ENCODE results near the gene CC2D2A.
"Not testable (repeated sequence)": the region's sequence is repeated elsewhere in the genome, so short reads cannot be mapped to it uniquely, and the experiment has no call there.

The CC2D2A gene

DNA sequence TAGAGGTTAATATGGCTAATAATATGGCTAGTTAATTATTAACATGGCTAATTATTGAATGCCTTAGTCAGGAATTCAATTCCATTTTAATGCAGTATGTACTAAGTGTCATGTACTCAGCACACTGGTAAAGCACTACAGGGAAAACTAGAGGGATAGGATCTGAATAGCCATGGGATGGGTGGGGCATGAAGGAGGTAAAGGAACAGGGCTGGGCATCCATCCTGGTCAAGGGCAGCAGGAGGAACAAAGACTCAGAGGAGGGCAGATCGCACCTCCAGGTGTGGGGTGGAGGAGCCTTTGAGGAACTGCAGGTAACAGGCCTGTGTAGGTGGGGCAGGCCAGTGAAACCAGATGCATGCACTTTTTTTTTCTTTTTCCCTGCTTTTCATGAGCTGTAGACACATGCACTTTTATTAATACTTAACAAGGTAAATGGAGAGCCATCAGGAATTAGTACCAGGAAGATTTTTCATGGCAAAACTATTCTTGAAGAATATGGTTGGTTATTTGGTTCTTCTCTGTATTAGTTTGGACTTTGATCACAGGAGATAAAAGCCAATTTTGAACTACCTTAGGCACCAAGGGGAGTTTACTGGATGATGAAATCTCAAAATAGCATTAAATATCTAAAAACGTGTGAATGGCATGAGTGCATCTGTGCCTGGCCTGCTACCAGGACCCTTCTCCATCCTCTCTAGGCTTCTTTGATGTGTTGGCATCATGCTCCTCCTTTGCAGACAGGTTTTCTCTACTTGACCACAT, 88.3 kb downstream of the CC2D2A start:
- no peak for DNase-seq (ENCODE audit: low read depth)

DNA sequence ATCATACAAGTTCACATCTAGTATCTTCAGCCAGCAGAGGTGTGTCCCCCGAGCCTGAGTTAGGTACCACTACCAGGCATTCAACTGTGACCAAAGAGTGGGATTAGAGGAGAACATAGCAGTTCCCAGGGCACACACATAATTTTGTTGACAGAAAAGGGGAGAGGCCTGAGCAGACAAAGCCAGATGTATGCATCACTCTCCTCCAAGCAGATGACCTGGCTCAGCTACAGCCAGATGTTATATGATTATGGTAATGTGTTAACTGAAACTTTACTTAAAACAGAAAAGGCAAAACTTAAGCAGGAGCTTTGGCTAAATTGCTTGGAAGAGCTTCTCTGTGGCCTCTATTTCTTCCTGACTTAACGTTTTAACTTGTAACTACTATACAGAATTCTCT, 88.9 kb downstream of the CC2D2A start:
- no peak for DNase-seq (ENCODE audit: low read depth)

DNA sequence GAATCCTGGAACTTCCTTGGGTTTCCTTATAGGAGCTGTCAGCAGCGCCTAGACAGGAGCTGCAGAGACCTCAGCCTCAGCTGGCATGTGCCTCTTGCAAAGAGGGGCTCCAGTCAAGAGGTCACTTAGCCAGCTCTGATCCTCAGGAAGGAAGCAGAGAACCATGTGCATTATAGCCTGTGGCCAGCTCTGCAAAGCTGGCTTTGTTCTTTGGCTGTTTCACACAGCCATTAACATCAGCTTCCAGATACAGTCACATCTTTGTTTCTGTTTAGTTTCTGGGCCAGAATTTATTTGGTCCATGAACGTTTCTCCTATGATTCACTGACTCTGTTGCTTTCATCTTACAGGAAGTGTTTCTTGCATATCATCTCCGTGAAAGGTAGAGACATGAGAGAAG, 92.4 kb downstream of the CC2D2A start:
- no peak for DNase-seq (ENCODE audit: low read depth)

DNA sequence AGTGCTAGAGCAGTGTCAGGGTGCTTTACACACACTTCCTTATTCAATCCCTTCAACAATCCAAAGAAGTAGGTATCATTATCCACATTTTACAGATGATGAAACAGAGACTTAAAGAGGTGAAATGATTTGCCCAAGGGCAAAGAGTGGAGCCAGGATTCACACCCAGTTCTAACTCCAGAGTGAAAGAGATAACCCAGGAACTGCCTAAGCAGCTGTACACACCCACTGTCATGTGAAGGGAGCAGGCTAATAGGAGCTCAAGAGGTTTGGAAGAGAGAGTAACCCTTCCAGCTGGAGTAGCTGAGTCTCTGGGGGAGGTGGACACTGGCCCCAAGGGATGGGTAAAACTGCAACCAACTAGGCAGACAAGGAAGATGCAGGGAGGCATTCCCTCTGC, 92.9 kb downstream of the CC2D2A start:
- no peak for DNase-seq (ENCODE audit: low read depth)

DNA sequence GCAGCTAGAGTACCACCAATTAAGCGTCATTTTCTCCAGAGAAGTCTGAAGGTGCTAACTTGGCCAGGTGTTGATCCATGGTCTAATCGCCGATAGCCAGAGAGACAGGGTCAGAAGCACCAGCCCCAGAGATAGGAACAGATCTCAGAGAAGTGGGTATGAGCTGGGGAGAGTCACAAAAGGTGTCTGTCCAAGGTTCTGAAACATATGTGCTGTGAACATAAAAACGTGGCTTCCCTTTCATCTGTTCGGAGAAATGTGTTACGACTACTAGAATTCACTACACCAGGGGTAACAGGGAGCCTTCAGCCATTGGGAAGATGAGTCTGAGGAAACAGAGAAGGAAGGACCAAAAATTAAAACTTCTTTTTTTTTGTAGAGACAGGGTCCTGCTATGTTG, 94.2 kb downstream of the CC2D2A start:
- DNase-seq (ENCODE audit: low read depth), result no peak

DNA sequence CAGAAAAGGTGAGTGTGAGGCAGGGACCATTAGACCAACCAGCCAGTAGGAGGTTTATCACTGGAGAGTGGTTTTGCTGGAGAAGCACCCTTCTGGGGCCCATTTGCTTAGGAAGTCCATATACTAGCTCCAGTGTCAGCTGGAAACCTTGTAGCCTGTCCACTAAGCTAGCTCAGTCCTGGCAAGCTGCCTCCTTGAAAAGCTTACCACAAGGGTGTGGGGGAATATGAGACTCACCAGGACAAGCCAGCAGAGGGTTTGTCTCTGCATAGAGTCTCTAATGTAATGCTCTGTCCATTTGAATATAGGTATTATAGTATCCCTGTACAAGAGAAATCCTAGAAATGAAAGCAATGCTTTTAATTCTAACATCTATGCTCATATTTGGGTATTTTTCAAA, 99.1 kb downstream of the CC2D2A start:
- no peak for DNase-seq (ENCODE audit: low read depth)

DNA sequence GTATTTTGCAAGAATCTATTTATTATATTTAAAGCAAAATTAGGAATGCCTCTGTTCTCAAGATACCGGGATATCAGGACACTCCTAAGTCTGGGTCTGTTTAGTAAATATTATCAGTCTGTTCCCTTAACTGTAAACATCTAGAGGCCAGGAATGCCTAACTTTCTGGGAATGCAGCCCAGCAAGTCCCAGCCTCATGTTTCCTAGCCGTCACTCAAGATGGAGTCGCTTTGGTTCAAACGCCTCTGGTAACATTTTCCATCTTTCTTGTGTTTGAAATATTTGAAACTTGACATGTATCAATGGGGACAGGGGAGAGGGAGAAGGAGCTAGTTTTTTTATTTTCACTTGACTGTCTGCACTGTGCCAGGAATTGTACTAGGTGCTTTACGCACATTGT, 100.1 kb downstream of the CC2D2A start:
- DNase-seq (ENCODE audit: low read depth), result no peak

DNA sequence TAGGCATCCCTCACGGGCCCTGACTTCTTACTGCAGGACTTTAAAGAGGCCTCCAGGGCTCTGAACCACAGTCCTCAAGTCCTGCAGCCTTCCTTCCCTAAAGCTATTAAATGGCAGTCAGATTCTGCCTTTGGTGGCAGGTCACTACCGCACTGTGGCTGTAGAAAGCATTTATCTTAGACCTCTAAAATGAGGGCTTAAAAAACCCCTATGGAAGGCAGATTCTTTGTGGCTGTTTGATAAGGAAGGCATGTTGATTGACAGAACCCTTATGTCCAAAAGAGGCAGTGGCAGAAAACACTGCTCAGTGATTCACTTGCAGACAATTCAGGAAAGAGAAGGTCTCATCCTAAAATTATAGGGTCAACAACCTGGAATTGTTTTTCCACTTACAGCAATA, 106.3 kb downstream of the CC2D2A start:
- no peak for DNase-seq (ENCODE audit: low read depth)

DNA sequence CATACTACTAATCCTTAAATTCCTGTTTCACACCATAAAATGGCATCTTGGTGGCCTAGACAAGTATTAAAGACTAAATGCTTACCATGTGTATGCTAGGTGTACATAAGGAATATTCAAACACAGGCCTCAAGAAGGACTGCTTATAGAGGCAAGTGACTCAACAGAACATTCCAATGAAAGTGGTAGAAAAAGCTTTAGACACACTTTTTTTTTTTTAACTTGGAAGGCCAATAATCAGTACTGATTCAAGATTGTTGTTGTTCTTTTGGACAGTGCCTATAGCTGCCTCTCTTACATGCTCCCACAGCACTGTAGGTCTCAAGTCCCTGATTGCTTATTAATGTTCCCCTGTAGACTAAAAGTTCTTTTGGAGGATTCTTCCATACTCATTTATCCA, 107.8 kb downstream of the CC2D2A start:
- DNase-seq (ENCODE audit: low read depth), result no peak

DNA sequence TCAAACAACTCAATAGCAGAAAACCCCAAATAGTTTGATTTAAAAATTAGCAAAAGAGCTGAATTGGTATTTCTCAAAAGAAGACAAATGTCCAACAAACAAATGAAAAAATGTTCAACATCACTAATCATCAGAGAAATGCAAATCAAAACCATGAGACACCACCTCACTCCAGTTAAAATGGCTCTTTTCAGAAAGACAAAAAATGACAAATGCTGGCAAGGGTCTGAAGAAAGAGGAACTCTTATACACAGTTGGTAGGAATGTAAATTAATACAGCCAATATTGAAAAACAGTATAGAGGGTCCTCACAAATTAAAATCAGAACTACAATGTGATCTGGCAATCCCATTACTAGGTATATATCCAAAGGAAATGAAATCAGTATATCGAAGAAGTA, 115.1 kb downstream of the CC2D2A start:
- no peak for DNase-seq (ENCODE audit: low read depth)

DNA sequence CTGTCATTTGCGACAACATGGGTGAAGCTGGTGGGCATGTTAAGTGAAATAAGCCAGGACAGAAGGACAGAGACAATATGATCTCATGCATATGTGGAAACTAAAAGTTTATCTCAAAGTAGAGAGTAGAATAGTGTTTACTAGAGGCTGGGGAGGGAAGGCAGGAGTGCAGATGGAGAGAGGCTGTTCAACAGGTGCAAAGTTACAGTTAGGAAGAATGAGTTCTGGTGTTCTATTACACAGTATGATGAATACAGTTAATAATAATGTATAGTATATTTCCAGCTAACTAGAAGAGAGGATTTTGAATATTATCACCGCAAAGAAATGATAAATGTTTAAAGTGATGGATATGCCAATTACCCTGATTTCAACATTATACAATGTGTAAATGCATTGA, 115.6 kb downstream of the CC2D2A start:
- no peak for DNase-seq (ENCODE audit: low read depth)

DNA sequence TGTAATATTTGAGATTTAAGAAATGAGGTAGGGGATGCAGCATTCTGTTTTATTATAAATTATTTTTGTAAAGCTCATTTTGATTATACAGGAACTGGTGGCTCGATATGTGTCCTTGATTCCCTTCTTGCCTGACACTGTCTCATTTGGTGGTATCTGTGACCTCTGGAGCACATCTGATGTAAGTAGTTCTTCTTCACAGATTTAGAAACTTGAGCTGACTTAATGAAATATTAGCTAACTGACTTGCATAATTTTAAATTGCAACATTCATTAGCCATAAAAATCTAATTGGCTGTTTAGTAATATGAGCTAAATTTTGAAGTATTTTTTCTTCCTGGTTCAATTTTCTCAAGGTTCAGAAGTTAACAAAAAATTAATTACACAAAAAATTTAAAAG, 116.4 kb downstream of the CC2D2A start:
- DNase-seq (ENCODE audit: low read depth), result no peak

DNA sequence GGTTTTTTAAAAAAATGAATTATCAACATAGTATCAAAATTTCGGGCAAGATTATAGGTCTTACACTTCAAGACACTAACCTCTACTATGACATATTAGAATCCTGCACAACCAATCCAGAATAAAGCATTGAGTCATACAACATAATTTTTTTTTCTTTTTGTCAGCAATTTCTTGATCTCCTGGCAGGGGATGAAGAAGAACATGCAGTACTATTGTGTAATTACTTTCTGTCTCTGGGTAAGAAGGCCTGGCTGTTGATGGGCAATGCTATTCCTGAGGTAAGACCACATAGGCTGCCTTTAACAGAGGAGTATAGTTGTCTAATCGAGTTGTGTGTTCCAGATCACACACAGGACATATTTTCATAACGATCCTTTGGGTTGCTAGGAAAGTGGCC, 118.0 kb downstream of the CC2D2A start:
- DNase-seq (ENCODE audit: low read depth), result no peak

DNA sequence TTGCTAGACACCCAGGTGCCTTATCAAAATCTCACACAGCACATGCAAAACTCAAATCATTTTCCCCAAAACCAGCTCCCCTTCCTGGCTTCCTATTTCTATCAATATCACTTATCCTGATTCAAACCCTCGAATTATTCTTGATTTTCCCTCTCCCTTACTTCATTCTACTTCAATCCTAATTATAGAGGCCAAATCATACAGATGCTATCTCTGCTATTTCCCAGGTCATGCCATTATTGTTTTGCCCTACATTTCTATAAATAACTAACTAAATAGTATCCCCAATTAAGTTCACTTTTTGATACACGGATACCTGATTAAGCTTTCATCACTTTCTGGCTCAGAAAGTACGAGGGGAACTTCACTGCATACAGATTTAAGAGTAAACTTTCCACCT, 123.1 kb downstream of the CC2D2A start:
- DNase-seq (ENCODE audit: low read depth), result no peak

DNA sequence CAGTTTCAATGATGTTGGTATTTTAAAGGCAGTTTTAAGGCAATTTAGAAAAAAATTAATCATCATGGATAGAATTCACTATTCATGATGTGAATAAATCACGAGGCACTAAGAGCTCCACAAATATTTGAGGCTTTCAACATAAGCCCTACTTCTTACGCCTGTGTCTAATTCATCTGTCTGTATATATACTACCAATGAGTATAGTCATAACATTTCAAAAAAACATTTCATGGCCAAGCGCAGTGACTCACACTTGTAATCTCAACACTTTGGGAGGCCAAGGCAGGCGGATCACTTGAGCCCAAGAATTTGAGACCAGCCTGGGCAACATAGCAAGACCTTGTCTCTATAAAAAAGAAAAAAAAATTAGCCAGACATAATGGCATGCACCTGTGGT, 129.0 kb downstream of the CC2D2A start:
- no peak for DNase-seq (ENCODE audit: low read depth)

DNA sequence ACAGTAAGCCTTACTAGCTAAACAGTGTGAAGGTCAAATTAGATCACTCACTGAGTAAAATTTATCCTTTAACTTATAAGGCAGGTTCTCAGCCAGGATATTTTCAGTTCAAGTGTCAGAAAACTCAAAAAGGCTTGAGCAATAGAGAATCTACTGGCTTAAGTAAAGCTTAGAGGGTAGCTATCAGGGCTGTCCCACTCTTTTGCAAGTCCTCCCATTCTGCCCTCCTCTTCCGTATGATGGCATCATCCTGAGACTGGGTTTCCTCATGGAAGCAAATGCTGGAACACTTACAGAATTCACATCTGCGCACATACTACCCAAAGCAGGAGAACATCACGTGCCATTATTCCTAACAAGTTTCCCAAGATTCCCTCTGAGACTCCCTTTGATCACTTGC, 130.5 kb downstream of the CC2D2A start:
- DNase-seq (ENCODE audit: low read depth), result no peak

DNA sequence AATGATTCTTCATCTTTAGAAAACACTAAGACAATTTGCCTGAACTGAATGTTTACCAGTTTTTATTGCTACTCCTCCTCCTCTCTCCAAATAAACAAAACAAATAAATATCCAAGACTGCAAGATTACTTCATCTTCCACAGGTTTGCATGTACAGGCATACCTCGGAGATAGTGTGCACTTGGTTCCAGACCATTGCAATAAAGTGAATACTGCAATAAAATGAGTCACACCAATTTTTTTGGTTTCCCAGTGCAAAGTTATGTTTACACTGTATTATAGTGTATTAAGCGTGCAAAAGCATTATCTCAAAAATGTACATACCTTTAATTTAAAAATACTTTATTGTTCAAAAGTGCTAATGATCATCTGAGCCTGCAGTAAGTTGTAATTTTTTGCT, 132.2 kb downstream of the CC2D2A start:
- DNase-seq (ENCODE audit: low read depth), result no peak

DNA sequence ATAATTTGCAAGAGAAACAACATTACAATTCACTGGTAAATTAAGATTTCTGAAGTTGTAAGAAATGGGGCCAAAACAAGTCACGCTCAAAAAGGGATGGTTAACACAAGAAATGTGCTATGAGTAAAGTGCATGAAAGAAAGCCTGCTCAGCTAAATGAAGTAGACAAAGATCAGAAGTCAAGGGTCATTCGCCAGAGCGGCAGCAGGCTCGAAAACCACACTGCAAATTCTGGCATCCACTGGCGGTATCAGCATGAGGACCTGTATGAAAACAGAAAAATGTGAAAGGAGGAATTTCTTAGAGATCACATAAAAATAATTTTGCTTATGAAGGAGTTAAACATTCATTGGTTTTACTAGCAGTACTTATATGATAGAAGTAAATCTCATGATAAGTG, 135.9 kb downstream of the CC2D2A start:
- no peak for DNase-seq (ENCODE audit: low read depth)

DNA sequence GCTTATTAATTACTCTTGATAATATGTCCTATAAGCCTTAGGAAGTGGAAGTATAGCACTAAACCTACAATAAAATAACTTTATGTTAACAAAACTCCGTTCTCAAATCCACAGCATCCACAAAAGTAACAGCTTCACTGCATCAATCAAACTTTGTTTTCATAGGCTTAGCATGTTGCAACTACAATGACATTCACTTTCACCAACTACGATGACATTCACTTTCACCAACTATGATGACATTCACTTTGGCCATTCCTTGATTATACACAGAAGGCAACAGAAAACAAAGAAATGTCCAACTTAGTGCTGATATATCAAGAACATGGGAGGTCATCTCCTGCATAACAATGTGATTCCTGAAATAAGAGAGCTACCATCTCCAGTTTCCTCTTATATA, 141.2 kb downstream of the CC2D2A start:
- no peak for DNase-seq (ENCODE audit: low read depth)

DNA sequence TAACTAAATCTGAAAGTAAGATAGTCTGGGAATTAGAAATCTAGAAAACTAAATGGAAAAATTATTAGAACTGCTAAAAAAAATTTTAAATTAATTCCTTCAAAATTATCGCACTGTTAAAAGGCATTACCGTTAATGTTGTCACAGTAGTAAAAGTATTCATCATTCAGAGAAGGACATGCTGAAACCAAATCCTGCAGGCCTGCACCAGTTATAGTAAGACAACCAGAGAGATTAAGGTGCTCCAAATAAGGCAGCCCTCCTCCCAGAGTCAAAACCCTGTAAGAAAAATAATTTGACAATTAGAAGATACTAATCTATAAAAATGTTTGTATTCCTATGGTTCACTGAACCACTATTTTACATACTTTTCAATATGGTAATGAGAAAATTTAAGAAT, 142.5 kb downstream of the CC2D2A start:
- DNase-seq (ENCODE audit: low read depth), result no peak

DNA sequence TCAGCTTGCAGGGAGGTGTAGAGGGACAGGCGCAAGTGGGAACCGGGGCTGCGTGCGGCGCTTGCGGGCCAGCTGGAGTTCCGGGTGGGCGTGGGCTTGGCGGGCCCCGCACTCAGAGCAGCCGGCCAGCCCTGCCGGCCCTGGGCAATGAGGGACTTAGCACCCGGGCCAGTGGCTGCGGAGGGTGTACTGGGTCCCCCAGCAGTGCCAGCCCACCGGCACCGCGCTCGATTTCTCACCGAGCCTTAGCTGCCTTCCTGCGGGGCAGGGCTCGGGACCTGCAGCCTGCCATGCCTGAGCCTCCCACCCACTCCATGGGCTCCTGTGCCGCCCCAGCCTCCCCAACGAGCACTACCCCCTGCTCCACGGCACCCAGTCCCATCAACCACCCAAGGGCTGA, 145.2 kb downstream of the CC2D2A start:
- DNase-seq (ENCODE audit: low read depth), result not testable (repeated sequence)

DNA sequence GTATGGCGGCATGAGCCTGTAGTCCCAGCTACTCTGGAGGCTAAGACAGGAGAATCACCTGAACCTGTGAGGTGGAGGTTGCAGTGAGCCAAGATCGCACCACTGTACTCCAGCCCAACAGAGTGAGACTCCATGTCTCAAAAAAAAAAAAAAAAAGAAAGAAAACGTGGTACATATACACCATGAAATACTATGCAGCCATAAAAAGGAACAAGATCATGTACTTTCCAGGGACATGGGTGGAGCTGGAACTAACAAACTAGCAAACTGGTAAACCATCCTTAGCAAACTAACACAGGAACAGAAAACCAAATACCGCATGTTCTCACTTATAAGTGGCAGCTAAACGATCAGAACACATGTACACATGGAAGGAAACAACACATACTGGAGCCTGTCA, 147.7 kb downstream of the CC2D2A start:
- DNase-seq (ENCODE audit: low read depth), result not testable (repeated sequence)

DNA sequence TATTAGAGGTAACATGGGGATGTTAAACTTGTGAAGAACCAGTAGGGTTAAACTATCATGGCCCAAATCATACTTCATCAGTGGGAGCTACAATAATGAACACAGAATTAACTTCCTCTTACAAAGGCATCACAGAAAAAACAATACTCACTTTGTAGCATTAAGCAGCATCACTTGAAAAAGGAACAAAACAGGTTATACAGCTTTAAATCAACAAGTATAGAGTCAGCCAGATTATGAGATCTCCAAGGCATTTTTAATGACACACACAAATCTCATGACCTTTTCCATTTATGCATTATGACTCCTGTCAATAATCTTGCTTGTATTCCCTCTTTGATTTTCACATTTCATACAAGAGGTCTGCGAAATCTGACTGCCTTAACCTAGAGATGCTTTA, 167.1 kb downstream of the CC2D2A start:
- DNase-seq (ENCODE audit: low read depth), result no peak

DNA sequence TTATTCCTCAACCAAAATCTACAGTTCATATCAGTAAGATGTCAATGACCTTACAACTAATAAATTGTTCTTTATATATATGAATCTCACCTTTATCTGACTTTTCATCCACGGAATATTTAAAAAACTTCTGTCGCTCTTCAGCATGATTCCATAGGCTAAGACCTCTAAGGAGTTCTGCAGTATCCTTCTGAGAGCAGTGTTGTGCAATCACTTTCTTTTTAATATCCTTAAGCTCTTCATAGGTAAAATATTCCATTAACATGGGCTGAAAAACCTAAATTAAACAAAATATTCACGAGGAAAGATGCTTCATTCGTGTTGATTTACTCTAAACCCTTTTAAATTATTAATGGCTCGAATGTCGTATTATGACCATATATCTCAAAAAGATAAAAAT, 168.7 kb downstream of the CC2D2A start:
- no peak for DNase-seq (ENCODE audit: low read depth)

DNA sequence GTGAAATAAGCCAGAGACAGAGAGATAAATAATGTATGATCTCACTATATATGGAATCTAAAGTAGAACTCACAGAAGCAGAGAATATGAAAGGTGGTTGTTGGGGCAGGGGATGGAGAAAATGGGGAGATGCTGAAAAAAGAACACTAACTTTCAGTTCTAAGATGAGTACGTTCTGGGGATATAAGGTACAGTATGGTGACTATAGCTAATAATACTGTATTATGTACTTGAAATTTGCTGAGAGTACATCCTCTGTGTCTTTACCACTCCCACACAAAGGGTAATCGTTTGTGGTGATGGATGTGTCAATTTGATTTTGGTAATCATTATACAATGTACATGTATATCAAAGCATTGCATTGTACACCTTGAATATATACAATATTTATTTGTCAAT, 178.9 kb downstream of the CC2D2A start:
- DNase-seq (ENCODE audit: low read depth), result no peak

All from GM04504 (cell line).